HepG2 (cell line): Measurements from ENCODE around the gene DAPK1. TPM values are rescaled to one million over a fixed set of nuclear protein-coding genes. Genes with fewer than 3 reads are reported as not detected.

ENCODE experiments used
- ATAC-seq: fragments of 200-7000 bp; cut with Tn5 transposase; 3 replicates; pipeline ENCODE4 v1.9.1; 2020; ENCODE audit warnings: mild to moderate bottlenecking, moderate library complexity
- BruUV-seq: library from RNA; stranded (reverse); fragments of 400-500 nt; replicated peaks from 2 replicates; lab custom pipeline; 2021; lab: Mats Ljungman, UMichigan
- CTCF ChIA-PET: fragments of 300-600 bp; formaldehyde crosslinking; extraction: SDS; loops from one replicate; lab custom pipeline; 2021; ENCODE audit warnings: low total read pairs, inconsistent platforms, low intra/inter-chr PET ratio; lab: Yijun Ruan, JAX
- POLR2A ChIA-PET: fragments of 350-600 bp; sonication (Branson Sonifier 250); formaldehyde crosslinking; loops from one replicate; lab custom pipeline; 2020; ENCODE audit warnings: antibody characterized with exemption, inconsistent platforms; lab: Yijun Ruan, JAX
- DNase-seq: peaks from one replicate; pipeline ENCODE4 v3.0.0-alpha.2; 2015; ENCODE audit warnings: low spot score
- FAIRE-seq: peaks from 3 replicates; lab custom pipeline; 2011; peaks lifted over from hg19 to GRCh38; lab: Jason Lieb, UNC
- H2AFZ ChIP-seq: one replicate; pipeline ENCODE4 v1.6.1; 2011; ENCODE audit warnings: low read length, inconsistent platforms
- H3K27ac ChIP-seq: fragments of 300-600 bp; 3 replicates; pipeline ENCODE4 v1.8.0; 2011; ENCODE audit warnings: mixed run types, mild to moderate bottlenecking, mixed read lengths, low read length, inconsistent platforms; ENCODE audit not compliant: insufficient read depth; ENCODE audit errors: extremely low read length
- H3K27me3 ChIP-seq, 2 experiments: fragments of 200-600 bp in 1 of 2; 2 replicates in 1 of 2; 3 replicates in 1 of 2; pipeline versions ENCODE4 v1.6.0 to v1.8.0; 2011; ENCODE audit warnings: low read length in 2 of 2, mild to moderate bottlenecking in 2 of 2, moderate library complexity in 2 of 2, inconsistent platforms in 1 of 2; ENCODE audit not compliant: insufficient read depth in 2 of 2, control insufficient read depth in 1 of 2
- H3K36me3 ChIP-seq, 2 experiments: fragments of 200-600 bp in 1 of 2; replicated peaks in 1 of 2; 2 replicates in 1 of 2; 3 replicates in 1 of 2; pipeline versions ENCODE4 v1.5.1 to v1.8.0; 2011; ENCODE audit warnings: low read length in 2 of 2, inconsistent platforms in 1 of 2; ENCODE audit not compliant: insufficient read depth in 2 of 2, control insufficient read depth in 1 of 2
- H3K4me1 ChIP-seq: 2 replicates; pipeline ENCODE4 v1.5.1; 2012; ENCODE audit warnings: low read length, inconsistent platforms; ENCODE audit not compliant: insufficient read depth
- H3K4me2 ChIP-seq: 2 replicates; pipeline ENCODE4 v1.6.0; 2011; ENCODE audit warnings: low read depth, low read length, inconsistent platforms
- H3K4me3 ChIP-seq, 3 experiments: fragments of 200-600 bp in 1 of 3; sonication (generic), shearing (Covaris generic) in 1 of 3; replicated peaks in 1 of 3; 2 replicates each; pipeline ENCODE4 v1.5.1; 2011 to 2016; ENCODE audit warnings: low read length in 3 of 3, inconsistent platforms in 2 of 3, low read depth in 2 of 3, mild to moderate bottlenecking in 2 of 3, control low read depth in 1 of 3, mixed read lengths in 1 of 3; ENCODE audit not compliant: insufficient read depth in 1 of 3
- H3K79me2 ChIP-seq: one replicate; pipeline ENCODE4 v1.6.1; 2011; ENCODE audit warnings: low read length, inconsistent platforms; ENCODE audit not compliant: insufficient read depth
- H3K9ac ChIP-seq: 2 replicates; pipeline ENCODE4 v1.6.0; 2011; ENCODE audit warnings: mild to moderate bottlenecking, low read depth, low read length, inconsistent platforms; ENCODE audit not compliant: insufficient read depth
- H3K9me3 ChIP-seq: 2 replicates; pipeline ENCODE4 v1.5.1; 2012; ENCODE audit warnings: mild to moderate bottlenecking, low read length
- H4K20me1 ChIP-seq: 2 replicates; pipeline ENCODE4 v1.6.0; 2011; ENCODE audit warnings: inconsistent platforms, mild to moderate bottlenecking, low read length, moderate library complexity; ENCODE audit not compliant: insufficient read depth
- CBX1 ChIP-seq: IDR thresholded peaks from one replicate; pipeline ENCODE4 v1.6.1; 2016; ENCODE audit warnings: antibody characterized with exemption, low read depth
- KDM4B ChIP-seq: sonication (generic); formaldehyde crosslinking; IDR thresholded peaks from 2 replicates; pipeline ENCODE4 v1.4.0; 2020; ENCODE audit warnings: missing genetic modification reagents
- MIER2 ChIP-seq: IDR thresholded peaks from 2 replicates; pipeline ENCODE4 v1.6.1; 2016; ENCODE audit warnings: missing biosample characterization, missing genetic modification reagents
- RERE ChIP-seq: IDR thresholded peaks from 2 replicates; pipeline ENCODE4 v1.6.1; 2016; ENCODE audit warnings: low read depth, missing genetic modification reagents, missing compliant biosample characterization
- ZBTB40 ChIP-seq, 2 experiments: fragments of 450-650 bp in 1 of 2; sonication (generic) in 1 of 2; formaldehyde crosslinking in 1 of 2; IDR thresholded peaks; 2 replicates each; pipeline versions ENCODE4 v1.6.1 to v1.8.0; 2016 to 2022; ENCODE audit warnings: antibody characterized with exemption in 1 of 2, mild to moderate bottlenecking in 1 of 2, missing genetic modification reagents in 1 of 2
- ZFP62 ChIP-seq: sonication (generic); formaldehyde crosslinking; IDR thresholded peaks from 2 replicates; pipeline ENCODE4 v1.4.0; 2020; ENCODE audit warnings: missing genetic modification reagents
- ZNF841 ChIP-seq: sonication (generic); formaldehyde crosslinking; IDR thresholded peaks from 2 replicates; pipeline ENCODE4 v1.8.1; 2023; ENCODE audit warnings: missing genetic modification reagents, borderline replicate concordance
- WGBS: methylation state at CpG from one replicate; pipeline ENCODE4 v1.1.6; 2017; ENCODE audit warnings: low lambda C conversion rate; 5-methylcytosine and 5-hydroxymethylcytosine counted together
- in situ Hi-C: cut with HindIII; loops from 2 replicates; pipeline ENCODE4 v1.10.0; 2017; ENCODE audit warnings: low pct_unique_long_range_greater_than_20kb; ENCODE audit not compliant: extremely low pct_ligation_motif_present
- intact Hi-C: fragments of 100-400 bp; cut with micrococcal nuclease; formaldehyde crosslinking; loops from one replicate; pipeline ENCODE4 v1.10.0; 2022; ENCODE audit not compliant: unreplicated experiment
- polyA plus RNA-seq, 8 experiments: library from polyadenylated mRNA; depleted of rRNA in 3 of 8; stranded (reverse) in 7 of 8; unstranded in 1 of 8; fragments of >200 nt; fragmentation: Illumina TruSeq in 4 of 8; extraction: Trizol in 4 of 8; gene quantifications; 2 replicates each; pipeline versions ENCODE4 v1.2.1 to v1.2.3, GENCODE V29; 2011 to 2016; ENCODE audit warnings: low read depth in 4 of 8, missing spikeins in 1 of 8, mixed read lengths in 1 of 8; ENCODE audit not compliant: insufficient read depth in 1 of 8
- total RNA-seq, 5 experiments: library from RNA; depleted of rRNA; stranded (reverse); fragments of >200 nt; fragmentation: Illumina TruSeq; extraction: Trizol; gene quantifications; 2 replicates each; pipeline ENCODE4 v1.2.3, GENCODE V29; 2016; ENCODE audit warnings: low read depth in 1 of 5
- TF ChIP-seq, protein P1 (sequence below): sonication (generic); formaldehyde crosslinking; IDR thresholded peaks from 2 replicates; pipeline ENCODE4 v1.4.0; 2020; ENCODE audit warnings: low read depth, mild to moderate bottlenecking, missing genetic modification reagents

DAPK1 gene
- total and polyA plus RNA-seq, 2 of the 13 experiments (the other 11 are each of a cell fraction or from before 2014, with no cell fraction given) = 35.7 to 35.9 TPM

- Histone ChIP-seq H3K27ac (no peak overlapping the region), H3K27me3 (no peaks in the 10 kb centered on the region), H4K20me1 (no peaks in the 10 kb centered on the region), H3K4me3 (no peak overlapping the region), H2AFZ (no peak overlapping the region), H3K4me1 (peaks cover 5% of the 10 kb centered on the region; the same call in 1 of the 2 replicates), H3K9me3 (peaks cover 6% of the 10 kb centered on the region; the same call in 1 of the 2 replicates), H3K9ac (no peak overlapping the region), H3K4me2 (no peak overlapping the region), H3K36me3 (no peaks in the 10 kb centered on the region), H3K79me2 (no peaks in the 10 kb centered on the region)
- WGBS = 19% methylated on average over 3 of the region's 3 CpGs
- FAIRE-seq (no peak), ATAC-seq (peak; percentile 40; the same call in 1 of the 3 replicates), DNase-seq (no peak)
- CTCF ChIA-PET = no interaction called here
- no TSS peak for BruUV-seq
- in situ Hi-C loops (no loop called here), intact Hi-C loops (no loop called here)
- POLR2A ChIA-PET = no interaction called here
- TF ChIP-seq ZFP62 (CRISPR knock-in tag) (no peak), MIER2 (CRISPR knock-in tag) (no peak), RERE (CRISPR knock-in tag) (no peak), ZBTB40 (IDR thresholded peaks at IDR 0.05) (no peak), ZBTB40 (CRISPR knock-in tag; IDR thresholded peaks at IDR 0.05) (no peak), CBX1 (no peak), ZNF841 (CRISPR knock-in tag) (no peak), KDM4B (no peak)
- TF ChIP-seq, protein P1, sequence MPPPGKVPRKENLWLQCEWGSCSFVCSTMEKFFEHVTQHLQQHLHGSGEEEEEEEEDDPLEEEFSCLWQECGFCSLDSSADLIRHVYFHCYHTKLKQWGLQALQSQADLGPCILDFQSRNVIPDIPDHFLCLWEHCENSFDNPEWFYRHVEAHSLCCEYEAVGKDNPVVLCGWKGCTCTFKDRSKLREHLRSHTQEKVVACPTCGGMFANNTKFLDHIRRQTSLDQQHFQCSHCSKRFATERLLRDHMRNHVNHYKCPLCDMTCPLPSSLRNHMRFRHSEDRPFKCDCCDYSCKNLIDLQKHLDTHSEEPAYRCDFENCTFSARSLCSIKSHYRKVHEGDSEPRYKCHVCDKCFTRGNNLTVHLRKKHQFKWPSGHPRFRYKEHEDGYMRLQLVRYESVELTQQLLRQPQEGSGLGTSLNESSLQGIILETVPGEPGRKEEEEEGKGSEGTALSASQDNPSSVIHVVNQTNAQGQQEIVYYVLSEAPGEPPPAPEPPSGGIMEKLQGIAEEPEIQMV (CRISPR knock-in tag) = no peak
Measured at GRCh38 chr9:87751423-87751822, 253.8 kb downstream of the DAPK1 start.
